ENCODE results near the gene LAMB2. TPM values are rescaled to one million over a fixed set of nuclear protein-coding genes. Genes with fewer than 3 reads are reported as not detected.

Gene LAMB2
- total RNA-seq, 1 experiment from 2014 or later: 121 TPM

DNA sequence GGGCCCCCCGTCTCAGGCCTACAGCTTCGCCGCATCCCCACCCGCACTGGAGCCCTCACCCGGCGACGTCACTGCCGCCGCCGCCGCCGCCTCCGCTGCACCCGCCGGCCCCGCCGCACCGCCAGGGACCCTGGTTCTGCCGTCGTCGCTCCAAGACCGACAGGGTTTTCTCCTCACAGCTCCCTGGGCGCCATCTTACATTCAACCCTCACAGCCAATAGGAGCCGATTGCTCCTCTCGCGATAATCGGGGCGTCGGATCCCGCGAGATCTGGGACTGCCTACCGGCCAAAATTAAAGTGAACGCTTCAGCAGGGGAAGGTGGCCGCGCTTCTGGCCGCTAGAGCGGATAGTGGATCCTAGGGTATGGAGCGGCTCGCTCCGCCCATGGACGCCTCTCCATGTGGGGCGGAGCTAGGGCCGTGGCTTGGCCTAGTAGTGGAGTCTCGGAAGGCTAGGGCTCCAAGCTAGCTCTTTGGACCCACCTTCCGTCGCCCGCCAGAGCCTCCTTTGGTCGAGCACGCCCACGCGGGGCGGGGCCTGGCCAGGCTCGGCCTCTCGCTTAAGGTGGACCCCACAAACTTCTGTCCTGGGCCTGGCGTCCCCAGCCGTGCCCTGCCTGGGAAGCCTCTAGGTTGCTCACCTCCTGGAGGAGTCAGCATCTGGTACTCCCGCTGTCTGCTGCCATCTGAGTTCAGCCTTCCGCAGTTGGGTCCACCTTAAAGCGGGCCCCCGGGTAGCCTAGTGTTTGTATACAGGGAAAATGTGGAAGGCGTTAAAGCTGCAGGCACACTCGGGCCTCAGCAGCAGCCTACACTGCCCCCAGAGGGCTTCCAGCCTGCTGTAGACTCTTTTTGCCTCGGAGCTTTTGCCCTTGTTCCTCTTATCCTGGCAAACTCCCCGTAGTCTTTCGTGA, 38.7 kb downstream of the LAMB2 start, which contains the start of gene QRICH1:
Gene QRICH1, minus strand, starts transcription at position 219 of the 915 bp plus-strand sequence. CDS start 17,054 bp downstream, outside the sequence.
- no peak within 1 kb of the TSS for H4K5ac ChIP-seq (ENCODE audit: insufficient read length, low read depth, low read length)
- TF ChIP-seq, protein P1, sequence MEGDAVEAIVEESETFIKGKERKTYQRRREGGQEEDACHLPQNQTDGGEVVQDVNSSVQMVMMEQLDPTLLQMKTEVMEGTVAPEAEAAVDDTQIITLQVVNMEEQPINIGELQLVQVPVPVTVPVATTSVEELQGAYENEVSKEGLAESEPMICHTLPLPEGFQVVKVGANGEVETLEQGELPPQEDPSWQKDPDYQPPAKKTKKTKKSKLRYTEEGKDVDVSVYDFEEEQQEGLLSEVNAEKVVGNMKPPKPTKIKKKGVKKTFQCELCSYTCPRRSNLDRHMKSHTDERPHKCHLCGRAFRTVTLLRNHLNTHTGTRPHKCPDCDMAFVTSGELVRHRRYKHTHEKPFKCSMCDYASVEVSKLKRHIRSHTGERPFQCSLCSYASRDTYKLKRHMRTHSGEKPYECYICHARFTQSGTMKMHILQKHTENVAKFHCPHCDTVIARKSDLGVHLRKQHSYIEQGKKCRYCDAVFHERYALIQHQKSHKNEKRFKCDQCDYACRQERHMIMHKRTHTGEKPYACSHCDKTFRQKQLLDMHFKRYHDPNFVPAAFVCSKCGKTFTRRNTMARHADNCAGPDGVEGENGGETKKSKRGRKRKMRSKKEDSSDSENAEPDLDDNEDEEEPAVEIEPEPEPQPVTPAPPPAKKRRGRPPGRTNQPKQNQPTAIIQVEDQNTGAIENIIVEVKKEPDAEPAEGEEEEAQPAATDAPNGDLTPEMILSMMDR (conservative IDR thresholded peaks at IDR 0.05): peak; percentile 67
- H3K9ac ChIP-seq (ENCODE audit: extremely low read depth, insufficient read length, low read length): peak within 1 kb of the TSS; percentile 90
- H3K27me3 ChIP-seq (ENCODE audit: insufficient read depth, low read length): no peaks in the 10 kb centered on the region
- H4K91ac ChIP-seq (ENCODE audit: insufficient read length, low read depth, low read length): no peak within 1 kb of the TSS
- no peak within 1 kb of the TSS for H3K56ac ChIP-seq (ENCODE audit: insufficient read length, low read depth, low read length)
- no peak within 1 kb of the TSS for H2BK12ac ChIP-seq (ENCODE audit: insufficient read length, low read depth, low read length)
- no peaks in the 10 kb centered on the region for H3K9me3 Mint-ChIP-seq
- H2AK5ac ChIP-seq (ENCODE audit: insufficient read length, low read length): no peak within 1 kb of the TSS
- peak within 1 kb of the TSS; percentile 85 for H3K4me2 ChIP-seq (ENCODE audit: insufficient read depth, insufficient read length, low read length)
- WGBS (ENCODE audit: extremely low coverage, insufficient read length, low lambda C conversion rate): no CpG with 5 or more reads among the region's 65 CpGs
- peak within 1 kb of the TSS; percentile 89 to 95 for H3K4me3 Mint-ChIP-seq
- H3K14ac ChIP-seq (ENCODE audit: insufficient read depth, low read length): peak within 1 kb of the TSS; percentile 91
- H3K4me1 Mint-ChIP-seq: peaks cover 9 to 19% of the 10 kb centered on the region in 2 experiments
- no peak within 1 kb of the TSS for H2BK20ac ChIP-seq (ENCODE audit: low read depth, low read length, poor library complexity, severe bottlenecking)
- H4K20me1 ChIP-seq (ENCODE audit: control insufficient read depth, insufficient read depth, insufficient read length): no peaks in the 10 kb centered on the region
- H2BK15ac ChIP-seq (ENCODE audit: low read depth, low read length): no peak within 1 kb of the TSS
- H3T11ph ChIP-seq (ENCODE audit: low read length): no peak within 1 kb of the TSS
- peaks cover 29% of the 10 kb centered on the region for H3K79me2 ChIP-seq (ENCODE audit: insufficient read depth, low read length)
- H2BK120ac ChIP-seq (ENCODE audit: low read depth, low read length, poor library complexity, severe bottlenecking): no peak within 1 kb of the TSS
- peaks cover 7% of the 10 kb centered on the region for H3K23me2 ChIP-seq (ENCODE audit: insufficient read length, low read depth, low read length, poor library complexity, severe bottlenecking)
- H3K27ac ChIP-seq (ENCODE audit: insufficient read length, low read depth, low read length): peak within 1 kb of the TSS; percentile 79
- no peaks in the 10 kb centered on the region for H3K79me1 ChIP-seq (ENCODE audit: insufficient read depth, low read depth, low read length, poor library complexity, severe bottlenecking)
- no peak within 1 kb of the TSS for H4K8ac ChIP-seq (replicated peaks; ENCODE audit: insufficient read length, low read depth, low read length)
- no peak within 1 kb of the TSS; the same call in 1 of the 2 replicates for H3K4ac ChIP-seq (ENCODE audit: low read depth, low read length)
- peak; percentile 97 for DNase-seq
- no peaks in the 10 kb centered on the region for H3K9me3 ChIP-seq (ENCODE audit: control insufficient read depth, low read depth, low read length)
- peak within 1 kb of the TSS; percentile 43 for H2BK5ac ChIP-seq (ENCODE audit: insufficient read length, low read length)
- no peak within 1 kb of the TSS for H3K23ac ChIP-seq (ENCODE audit: insufficient read length, low read depth, low read length)
- peak within 1 kb of the TSS; percentile 99 for H3K27ac Mint-ChIP-seq
- H3K36me3 Mint-ChIP-seq (ENCODE audit: insufficient read depth in 1 of 3, low read depth in 3 of 3): peaks cover 23 to 55% (median 48%) of the 10 kb centered on the region in 3 experiments
- no peaks in the 10 kb centered on the region for H3K27me3 Mint-ChIP-seq (ENCODE audit: low read depth)
- H3K4me1 ChIP-seq (ENCODE audit: insufficient read depth, low read length): peaks cover 2% of the 10 kb centered on the region; the same call in 1 of the 2 replicates
- H3K18ac ChIP-seq (ENCODE audit: insufficient read length, low read depth, low read length): peak within 1 kb of the TSS; percentile 69
- H2AFZ ChIP-seq (ENCODE audit: low read length): no peak within 1 kb of the TSS
